Measurements from ENCODE around the gene PLAGL2.

DNA sequence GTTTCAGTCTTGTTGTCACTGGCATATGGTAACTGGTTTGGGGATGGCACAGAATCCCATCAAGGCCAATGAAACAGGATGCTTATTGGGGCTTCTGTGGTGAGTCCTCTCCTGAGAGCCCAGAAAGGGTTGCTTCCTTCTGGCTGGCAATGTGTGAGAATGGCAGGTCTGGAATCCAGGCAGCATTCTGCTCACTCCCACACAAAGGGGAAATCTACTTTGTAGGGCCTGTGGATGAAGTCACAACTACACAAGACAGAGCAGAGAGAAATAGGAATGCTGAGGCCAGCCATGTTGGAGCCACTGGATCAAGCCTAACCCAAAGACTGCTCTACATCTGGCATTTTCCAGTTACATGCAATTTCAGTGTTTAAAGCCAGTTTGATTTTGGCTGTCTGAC lies 15.7 kb downstream of the PLAGL2 start:
- TF ChIP-seq POU2F2 (IDR thresholded peaks at IDR 0.05; ENCODE audit: low read depth, low read length): no peak
- 0 out of 2 replicates have a peak, but pooled peaks have one; percentile 36 for TF ChIP-seq POLR2AphosphoS5 (IDR thresholded peaks at IDR 0.05; ENCODE audit: low read depth, low read length)
- no peak for TF ChIP-seq POLR2A (IDR thresholded peaks at IDR 0.05; ENCODE audit: low read depth, low read length)
- TF ChIP-seq TAF1 (IDR thresholded peaks at IDR 0.05; ENCODE audit: low read depth, low read length): no peak
- TF ChIP-seq SPI1 (IDR thresholded peaks at IDR 0.05; ENCODE audit: low read depth, low read length): no peak
- TF ChIP-seq PAX5 (IDR thresholded peaks at IDR 0.05; ENCODE audit: insufficient read depth, low read length, severe bottlenecking): no peak
